Panc1 (cell line): ENCODE data around the gene FAR1. TPM values are rescaled to one million over a fixed set of nuclear protein-coding genes. Genes with fewer than 3 reads are reported as not detected.

Experiments used
- ATAC-seq: fragments of 200-7000 bp; cut with Tn5 transposase; 2 replicates; pipeline ENCODE4 v1.9.1; 2020; ENCODE audit warnings: mild to moderate bottlenecking, moderate library complexity
- BruUV-seq: library from RNA; stranded (reverse); fragments of 400-500 nt; replicated peaks from 2 replicates; lab custom pipeline; 2021; lab: Mats Ljungman, UMichigan
- CTCF ChIA-PET: fragments of 300-600 bp; sonication (Branson Sonifier 250); formaldehyde crosslinking; loops from one replicate; lab custom pipeline; 2022; ENCODE audit warnings: antibody characterized with exemption; lab: Charles Lee
- POLR2A ChIA-PET: fragments of 300-600 bp; sonication (Branson Sonifier 250); formaldehyde crosslinking; loops from one replicate; lab custom pipeline; 2022; ENCODE audit warnings: antibody characterized with exemption; lab: Charles Lee
- DNase-seq: peaks from one replicate; pipeline ENCODE4 v3.0.0-alpha.2; 2010; ENCODE audit warnings: low read depth, low spot score
- H3K27ac ChIP-seq: 2 replicates; pipeline ENCODE4 v1.5.1; 2011; ENCODE audit warnings: mild to moderate bottlenecking, low read length, inconsistent platforms
- H3K27me3 ChIP-seq: fragments of 200-500 bp; sonication (Bioruptor generic); 2 replicates; pipeline ENCODE4 v1.6.0; 2014; ENCODE audit warnings: low read length, inconsistent platforms; ENCODE audit not compliant: control insufficient read depth, insufficient read depth
- H3K36me3 ChIP-seq: fragments of 200-500 bp; sonication (Bioruptor generic); 2 replicates; pipeline ENCODE4 v1.5.1; 2014; ENCODE audit warnings: inconsistent platforms, mild to moderate bottlenecking, low read length, moderate library complexity; ENCODE audit not compliant: control insufficient read depth, insufficient read depth
- H3K4me1 ChIP-seq: 2 replicates; pipeline ENCODE4 v1.5.1; 2011; ENCODE audit warnings: inconsistent platforms, mild to moderate bottlenecking, low read length, moderate library complexity; ENCODE audit not compliant: control insufficient read depth, insufficient read depth
- H3K4me3 ChIP-seq, 2 experiments: 2 replicates each; pipeline ENCODE4 v1.5.1; 2011 to 2012; ENCODE audit warnings: low read depth in 2 of 2, low read length in 2 of 2, mild to moderate bottlenecking in 2 of 2, inconsistent platforms in 1 of 2, moderate library complexity in 1 of 2
- H3K9me3 ChIP-seq: fragments of 200-500 bp; sonication (Bioruptor generic); 2 replicates; pipeline ENCODE4 v1.5.1; 2014; ENCODE audit warnings: low read depth, mild to moderate bottlenecking, inconsistent platforms, low read length, moderate library complexity; ENCODE audit not compliant: control insufficient read depth, insufficient read depth
- POLR2AphosphoS5 ChIP-seq: IDR thresholded peaks from 2 replicates; pipeline ENCODE4 v1.6.1; 2012; ENCODE audit warnings: mild to moderate bottlenecking, low read depth, low read length, moderate library complexity
- SIN3A ChIP-seq: IDR thresholded peaks from 2 replicates; pipeline ENCODE4 v1.6.1; 2012; ENCODE audit warnings: low read depth, mild to moderate bottlenecking, low read length, moderate library complexity, borderline replicate concordance; ENCODE audit not compliant: insufficient read depth
- TCF7L2 ChIP-seq: IDR thresholded peaks from 2 replicates; pipeline ENCODE4 v1.6.1; 2011; ENCODE audit warnings: mild to moderate bottlenecking, low read depth, low read length, inconsistent platforms
- in situ Hi-C: cut with HindIII; loops from 2 replicates; pipeline ENCODE4 v1.10.0; 2016; ENCODE audit warnings: low sequenced_read_pairs, low pct_unique_long_range_greater_than_20kb
- intact Hi-C: fragments of 100-400 bp; cut with micrococcal nuclease; formaldehyde crosslinking; loops from one replicate; pipeline ENCODE4 v1.10.0; 2022; ENCODE audit not compliant: unreplicated experiment
- total RNA-seq: library from RNA; stranded (reverse); gene quantifications from one replicate; pipeline ENCODE4 v1.2.1, GENCODE V29; 2021; ENCODE audit not compliant: unreplicated experiment
- TF ChIP-seq, protein P1 (sequence below): fragments of 450-650 bp; IDR thresholded peaks from 2 replicates; pipeline ENCODE4 v1.5.1; 2017; ENCODE audit warnings: mild to moderate bottlenecking
- TF ChIP-seq, protein P2 (sequence below), 2 experiments: IDR thresholded peaks; 2 replicates each; pipeline ENCODE4 v1.6.1; 2011 to 2012; ENCODE audit warnings: low read depth in 2 of 2, control low read depth in 1 of 2, low read length in 1 of 2, mild to moderate bottlenecking in 1 of 2, moderate library complexity in 1 of 2; ENCODE audit not compliant: insufficient read depth in 1 of 2

Gene FAR1
- total RNA-seq, 1 experiment from 2014 or later, result 60.4 TPM

DNA sequence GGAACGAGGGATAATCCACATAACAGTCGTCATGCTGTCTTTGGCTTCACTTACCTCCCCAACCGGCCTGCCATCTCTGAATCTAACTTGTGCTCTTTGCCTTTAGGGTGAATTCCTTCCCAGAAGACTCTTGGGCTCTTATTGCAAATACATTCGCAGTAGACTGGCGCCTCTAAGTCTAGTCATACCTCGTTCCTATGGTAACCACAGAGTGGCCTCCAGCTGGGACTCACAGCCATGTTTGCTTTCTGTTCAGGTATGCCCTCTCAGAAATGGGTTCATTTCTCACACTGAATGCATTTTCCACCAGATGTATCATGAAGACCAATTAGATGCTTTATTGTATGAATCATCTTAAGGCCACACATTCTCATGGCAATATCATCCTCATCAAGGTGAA lies 112.7 kb downstream of the FAR1 start:
- CTCF ChIA-PET, result no interaction called here
- intact Hi-C loops (no loop called here), in situ Hi-C loops (no loop called here)
- H3K4me1 ChIP-seq, result no peaks in the 10 kb centered on the region
- DNase-seq (no peak), ATAC-seq (no peak)
- peaks cover 9% of the 10 kb centered on the region for H3K27me3 ChIP-seq
- POLR2A ChIA-PET, result no interaction called here
- H3K36me3 ChIP-seq, result no peaks in the 10 kb centered on the region
- TF ChIP-seq, protein P1, sequence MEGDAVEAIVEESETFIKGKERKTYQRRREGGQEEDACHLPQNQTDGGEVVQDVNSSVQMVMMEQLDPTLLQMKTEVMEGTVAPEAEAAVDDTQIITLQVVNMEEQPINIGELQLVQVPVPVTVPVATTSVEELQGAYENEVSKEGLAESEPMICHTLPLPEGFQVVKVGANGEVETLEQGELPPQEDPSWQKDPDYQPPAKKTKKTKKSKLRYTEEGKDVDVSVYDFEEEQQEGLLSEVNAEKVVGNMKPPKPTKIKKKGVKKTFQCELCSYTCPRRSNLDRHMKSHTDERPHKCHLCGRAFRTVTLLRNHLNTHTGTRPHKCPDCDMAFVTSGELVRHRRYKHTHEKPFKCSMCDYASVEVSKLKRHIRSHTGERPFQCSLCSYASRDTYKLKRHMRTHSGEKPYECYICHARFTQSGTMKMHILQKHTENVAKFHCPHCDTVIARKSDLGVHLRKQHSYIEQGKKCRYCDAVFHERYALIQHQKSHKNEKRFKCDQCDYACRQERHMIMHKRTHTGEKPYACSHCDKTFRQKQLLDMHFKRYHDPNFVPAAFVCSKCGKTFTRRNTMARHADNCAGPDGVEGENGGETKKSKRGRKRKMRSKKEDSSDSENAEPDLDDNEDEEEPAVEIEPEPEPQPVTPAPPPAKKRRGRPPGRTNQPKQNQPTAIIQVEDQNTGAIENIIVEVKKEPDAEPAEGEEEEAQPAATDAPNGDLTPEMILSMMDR, result no peak
- TF ChIP-seq POLR2AphosphoS5, result no peak
- TF ChIP-seq, protein P2, sequence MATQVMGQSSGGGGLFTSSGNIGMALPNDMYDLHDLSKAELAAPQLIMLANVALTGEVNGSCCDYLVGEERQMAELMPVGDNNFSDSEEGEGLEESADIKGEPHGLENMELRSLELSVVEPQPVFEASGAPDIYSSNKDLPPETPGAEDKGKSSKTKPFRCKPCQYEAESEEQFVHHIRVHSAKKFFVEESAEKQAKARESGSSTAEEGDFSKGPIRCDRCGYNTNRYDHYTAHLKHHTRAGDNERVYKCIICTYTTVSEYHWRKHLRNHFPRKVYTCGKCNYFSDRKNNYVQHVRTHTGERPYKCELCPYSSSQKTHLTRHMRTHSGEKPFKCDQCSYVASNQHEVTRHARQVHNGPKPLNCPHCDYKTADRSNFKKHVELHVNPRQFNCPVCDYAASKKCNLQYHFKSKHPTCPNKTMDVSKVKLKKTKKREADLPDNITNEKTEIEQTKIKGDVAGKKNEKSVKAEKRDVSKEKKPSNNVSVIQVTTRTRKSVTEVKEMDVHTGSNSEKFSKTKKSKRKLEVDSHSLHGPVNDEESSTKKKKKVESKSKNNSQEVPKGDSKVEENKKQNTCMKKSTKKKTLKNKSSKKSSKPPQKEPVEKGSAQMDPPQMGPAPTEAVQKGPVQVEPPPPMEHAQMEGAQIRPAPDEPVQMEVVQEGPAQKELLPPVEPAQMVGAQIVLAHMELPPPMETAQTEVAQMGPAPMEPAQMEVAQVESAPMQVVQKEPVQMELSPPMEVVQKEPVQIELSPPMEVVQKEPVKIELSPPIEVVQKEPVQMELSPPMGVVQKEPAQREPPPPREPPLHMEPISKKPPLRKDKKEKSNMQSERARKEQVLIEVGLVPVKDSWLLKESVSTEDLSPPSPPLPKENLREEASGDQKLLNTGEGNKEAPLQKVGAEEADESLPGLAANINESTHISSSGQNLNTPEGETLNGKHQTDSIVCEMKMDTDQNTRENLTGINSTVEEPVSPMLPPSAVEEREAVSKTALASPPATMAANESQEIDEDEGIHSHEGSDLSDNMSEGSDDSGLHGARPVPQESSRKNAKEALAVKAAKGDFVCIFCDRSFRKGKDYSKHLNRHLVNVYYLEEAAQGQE (IDR thresholded peaks at IDR 0.05; ENCODE audit: insufficient read depth in 1 of 2, low read depth in 2 of 2, low read length in 1 of 2), result no peak
- TF ChIP-seq TCF7L2, result no peak
- TF ChIP-seq SIN3A, result no peak
- no peak overlapping the region for H3K4me3 ChIP-seq
- no TSS peak for BruUV-seq
- H3K27ac ChIP-seq, result no peak overlapping the region
- no peaks in the 10 kb centered on the region for H3K9me3 ChIP-seq

Other genes starting within 250 kb of the FAR1 start
- 29.6 TPM for gene BTBD10, start 205.4 kb upstream of the FAR1 start, total RNA-seq
- gene PTH, start 172.7 kb upstream of the FAR1 start, total RNA-seq, result not detected